NT2/D1 (cell line): ENCODE results near the gene PGLYRP3.

Source experiments
- DNase-seq: peaks from one replicate; pipeline ENCODE4 v3.0.0-alpha.2; 2011; ENCODE audit warnings: low read depth, low spot score
- H3K27me3 ChIP-seq: 2 replicates; pipeline ENCODE4 v1.6.0; 2011; ENCODE audit warnings: mild to moderate bottlenecking; ENCODE audit not compliant: insufficient read length, insufficient read depth
- H3K36me3 ChIP-seq: 2 replicates; pipeline ENCODE4 v1.6.1; 2011; ENCODE audit warnings: mild to moderate bottlenecking, low read length, mixed read lengths; ENCODE audit not compliant: insufficient read depth, insufficient read length
- H3K4me1 ChIP-seq: 2 replicates; pipeline ENCODE4 v1.5.1; 2011; ENCODE audit not compliant: insufficient read depth, insufficient read length
- H3K4me3 ChIP-seq: 2 replicates; pipeline ENCODE4 v1.5.1; 2011; ENCODE audit warnings: low read depth; ENCODE audit not compliant: insufficient read length
- H3K9ac ChIP-seq: 2 replicates; pipeline ENCODE4 v1.6.0; 2011; ENCODE audit warnings: low read depth; ENCODE audit not compliant: insufficient read length
- H3K9me3 ChIP-seq: 2 replicates; pipeline ENCODE4 v1.5.1; 2011; ENCODE audit warnings: mild to moderate bottlenecking, low read length; ENCODE audit not compliant: insufficient read depth
- SUZ12 ChIP-seq: IDR thresholded peaks from 2 replicates; pipeline ENCODE4 v1.6.1; 2011; ENCODE audit not compliant: insufficient read length, insufficient read depth; ENCODE audit errors: extremely low read depth
- YY1 ChIP-seq: IDR thresholded peaks from 2 replicates; pipeline ENCODE4 v1.6.1; 2011; ENCODE audit not compliant: insufficient read length, insufficient read depth
- ZNF274 ChIP-seq: IDR thresholded peaks from 2 replicates; pipeline ENCODE4 v1.6.1; 2011; ENCODE audit warnings: mild to moderate bottlenecking, low read depth, low read length

PGLYRP3 gene

DNA sequence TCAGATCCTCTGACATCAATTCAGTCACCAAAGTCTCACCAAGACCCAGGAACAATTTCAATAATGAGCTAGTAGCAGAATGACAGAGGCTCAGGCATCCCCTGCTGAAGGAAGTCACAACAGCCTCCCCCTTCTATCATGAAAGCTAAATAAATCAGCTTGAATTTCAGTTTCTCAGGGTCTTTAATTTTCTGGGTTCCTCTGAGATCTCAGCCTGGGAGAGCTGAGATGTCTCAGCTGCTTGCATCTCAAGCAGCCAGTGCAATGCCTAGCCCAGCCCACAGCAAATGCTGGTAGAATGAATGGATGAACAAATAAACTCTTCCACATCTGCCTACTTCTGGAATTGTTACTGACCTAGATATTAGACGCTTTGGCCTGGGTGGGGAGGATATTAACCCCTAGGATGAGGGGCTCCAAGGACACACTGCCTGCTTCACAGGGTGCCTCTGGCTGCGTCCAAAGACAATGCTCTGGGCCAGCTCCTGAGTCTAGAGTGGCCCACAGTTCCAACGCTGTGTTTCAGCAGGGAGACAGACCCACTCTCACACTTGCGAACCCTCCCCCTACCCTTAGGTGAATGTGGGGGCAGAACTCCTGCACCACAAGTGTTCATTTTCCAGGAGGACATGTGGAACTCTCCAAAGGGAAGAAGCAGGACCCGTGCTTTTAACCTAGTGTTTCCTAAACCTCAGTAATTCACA is 64.4 kb downstream of the PGLYRP3 start:
- Histone ChIP-seq H3K4me1 (no peaks in the 10 kb centered on the region), H3K9me3 (no peaks in the 10 kb centered on the region), H3K4me3 (no peak overlapping the region), H3K27me3 (no peaks in the 10 kb centered on the region), H3K36me3 (no peaks in the 10 kb centered on the region), H3K9ac (no peak overlapping the region)
- DNase-seq, result no peak
- TF ChIP-seq YY1 (no peak), ZNF274 (no peak), SUZ12 (no peak)
